ENCODE data around the gene IL22RA1. TPM values are rescaled to one million over a fixed set of nuclear protein-coding genes. Genes with fewer than 3 reads are reported as not detected.
A peak's percentile ranks its signal among the peaks of the same experiment; 100 is the strongest.

Gene IL22RA1
- total RNA-seq, 1 donor, result 0.09 TPM

GRCh38 chr1:24075590-24075854, 67.4 kb downstream of the IL22RA1 start:
- no peak overlapping the region for H3K4me3 ChIP-seq (ENCODE audit: low read depth, low read length)
- no peak for DNase-seq (ENCODE audit: low read depth)
- no peak for TF ChIP-seq CTCF (IDR thresholded peaks at IDR 0.05; ENCODE audit: insufficient read depth, low read length)

DNA sequence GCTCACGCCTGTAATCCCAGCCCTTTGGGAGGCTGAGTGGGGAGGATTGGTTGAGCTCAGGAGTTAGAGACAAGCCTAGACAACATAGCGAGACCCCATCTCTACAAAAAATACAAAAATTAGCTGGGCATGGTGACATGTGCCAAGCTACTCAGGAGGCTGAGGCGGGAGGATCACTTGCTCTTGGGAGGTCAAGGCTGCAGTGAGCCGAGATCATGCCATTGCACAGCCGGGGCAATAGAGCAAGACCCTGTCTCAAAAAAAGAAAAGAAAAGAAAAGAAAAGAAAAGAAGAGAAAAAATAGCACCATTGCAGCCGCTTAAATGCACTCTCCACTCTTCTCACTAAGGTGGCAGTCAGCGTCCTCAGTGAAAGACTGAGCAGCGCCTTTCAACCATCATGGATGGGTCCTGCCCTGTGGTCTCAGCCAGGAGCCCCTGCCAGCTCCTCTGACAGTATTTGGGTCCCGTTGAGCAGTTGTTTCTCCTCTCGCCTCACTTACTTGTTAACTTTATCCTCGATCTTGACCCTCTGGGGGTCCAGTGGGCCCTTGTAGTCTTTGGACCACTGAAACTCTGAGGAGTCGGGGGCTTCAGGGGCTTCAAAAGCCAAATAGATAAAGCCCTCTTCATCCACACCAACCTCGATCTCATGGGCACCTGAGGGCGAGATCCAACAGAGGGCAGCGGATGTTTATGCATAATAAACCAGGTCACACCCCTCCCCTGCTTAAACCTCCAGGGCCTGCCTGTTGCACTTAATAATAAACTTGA, 67.9 kb downstream of the IL22RA1 start:
- no peak for TF ChIP-seq CTCF (IDR thresholded peaks at IDR 0.05; ENCODE audit: insufficient read depth, low read length)
- DNase-seq (ENCODE audit: low read depth), result no peak
- no peak overlapping the region for H3K4me3 ChIP-seq (ENCODE audit: low read depth, low read length)

DNA sequence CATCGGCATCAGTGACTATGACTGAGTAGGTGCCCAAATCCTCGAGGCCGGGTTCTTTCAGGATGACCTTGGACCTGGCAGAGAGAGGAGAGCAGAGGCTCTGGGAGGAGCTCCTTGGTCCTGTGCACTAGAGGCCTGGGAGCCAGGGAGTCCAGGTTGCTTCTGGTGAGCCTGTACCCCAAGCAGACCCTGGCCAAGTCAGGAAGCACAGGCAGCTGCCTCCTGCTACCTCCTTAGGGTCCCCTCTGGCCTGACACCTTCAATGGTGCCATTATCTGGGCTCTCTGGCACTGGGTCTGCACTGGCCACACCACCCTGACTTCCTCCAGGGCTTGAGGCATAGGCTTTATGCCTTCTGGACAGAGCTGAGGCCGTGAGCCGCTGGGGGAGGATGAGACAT, 68.7 kb downstream of the IL22RA1 start:
- H3K4me3 ChIP-seq (ENCODE audit: low read depth, low read length), result no peak overlapping the region
- TF ChIP-seq CTCF (IDR thresholded peaks at IDR 0.05; ENCODE audit: insufficient read depth, low read length), result no peak
- no peak for DNase-seq (ENCODE audit: low read depth)

DNA sequence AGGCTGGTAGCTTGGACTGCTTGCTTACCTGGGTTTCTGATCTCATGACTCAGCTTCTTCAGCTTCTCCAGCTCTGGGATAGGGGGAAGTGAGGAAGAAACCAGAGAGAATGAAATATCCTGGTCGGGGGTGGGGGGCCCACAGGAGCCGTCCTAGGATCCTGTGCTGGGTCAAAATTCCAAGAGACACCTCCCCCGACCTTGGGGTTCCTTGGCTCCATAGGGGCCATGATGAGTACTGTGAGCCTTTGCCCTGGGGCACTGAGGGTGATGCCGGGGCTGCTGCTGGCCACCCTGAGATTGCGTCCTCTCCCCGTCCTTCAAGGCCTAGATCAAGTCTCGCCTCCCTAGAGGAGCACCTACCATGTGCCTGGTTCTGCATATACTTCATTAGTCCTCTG, 71.0 kb downstream of the IL22RA1 start:
- no peak overlapping the region for H3K4me3 ChIP-seq (ENCODE audit: low read depth, low read length)
- no peak for TF ChIP-seq CTCF (IDR thresholded peaks at IDR 0.05; ENCODE audit: insufficient read depth, low read length)
- no peak for DNase-seq (ENCODE audit: low read depth)

- peak; percentile 78 for DNase-seq (ENCODE audit: low read depth)
- no peak overlapping the region for H3K4me3 ChIP-seq (ENCODE audit: low read depth, low read length)
- TF ChIP-seq CTCF (IDR thresholded peaks at IDR 0.05; ENCODE audit: insufficient read depth, low read length), result peak; percentile 91
These were observed 72.0 kb downstream of the IL22RA1 start for GRCh38 chr1:24070821-24071393.

GRCh38 chr1:24069817-24070216, 73.1 kb downstream of the IL22RA1 start:
- TF ChIP-seq CTCF (IDR thresholded peaks at IDR 0.05; ENCODE audit: insufficient read depth, low read length), result no peak
- no peak for DNase-seq (ENCODE audit: low read depth)
- no peak overlapping the region for H3K4me3 ChIP-seq (ENCODE audit: low read depth, low read length)

Other genes starting within 250 kb of the IL22RA1 start
- gene CNR2, start 229.8 kb downstream of the IL22RA1 start, total RNA-seq (ENCODE audit: low replicate concordance), result under 0.01 TPM in 1 of 2 replicates, not detected in the other
- gene PNRC2, start 183.3 kb downstream of the IL22RA1 start, total RNA-seq (ENCODE audit: low replicate concordance), result 133 and 134 TPM in 2 replicates
- gene SRSF10, start 162.8 kb downstream of the IL22RA1 start, total RNA-seq (ENCODE audit: low replicate concordance), result 86.4 and 127 TPM in 2 replicates
- gene MYOM3, start 31.0 kb downstream of the IL22RA1 start, total RNA-seq (ENCODE audit: low replicate concordance), result under 0.01 TPM in 1 of 2 replicates, not detected in the other
- gene IFNLR1, start 44.1 kb upstream of the IL22RA1 start, total RNA-seq (ENCODE audit: low replicate concordance), result 0.36 TPM in 1 of 2 replicates, not detected in the other
- not detected in 2 replicates for gene GRHL3, start 176.2 kb upstream of the IL22RA1 start, total RNA-seq (ENCODE audit: low replicate concordance)

Data from fibroblast of the aortic adventitia (primary cell).